COR-L47 (cell line): Measurements from ENCODE around the gene ZFAND5.
A peak's percentile ranks its signal among the peaks of the same experiment; 100 is the strongest.

Experiments
- DNase-seq: peaks from one replicate; lab custom pipeline; 2025; lab: John Stamatoyannopoulos, UW

Gene ZFAND5

GRCh38 chr9:72364679-72365524, at the start of gene ZFAND5:
ZFAND5 (minus strand) TSS chr9:72365208; CDS start chr9:72360778, 4,430 bp downstream.
- peak; percentile 99 for DNase-seq

GRCh38 chr9:72412483-72413040, 47.6 kb upstream of the ZFAND5 start:
- DNase-seq: no peak

- DNase-seq: no peak
These were observed 45.2 kb upstream of the ZFAND5 start for GRCh38 chr9:72410214-72410613.

- no peak for DNase-seq
These were observed 42.1 kb upstream of the ZFAND5 start for GRCh38 chr9:72407114-72407513.

- DNase-seq: no peak
These were observed 37.7 kb upstream of the ZFAND5 start for GRCh38 chr9:72402744-72403143.

GRCh38 chr9:72401396-72401795, 36.4 kb upstream of the ZFAND5 start:
- no peak for DNase-seq

GRCh38 chr9:72400866-72401265, 35.9 kb upstream of the ZFAND5 start:
- DNase-seq: no peak

- no peak for DNase-seq
These were observed 34.4 kb upstream of the ZFAND5 start for GRCh38 chr9:72399391-72399790.

GRCh38 chr9:72396247-72397091, 31.5 kb upstream of the ZFAND5 start:
- DNase-seq: peak; percentile 22

- no peak for DNase-seq
These were observed 29.1 kb upstream of the ZFAND5 start for GRCh38 chr9:72394066-72394465.

- DNase-seq: no peak
These were observed 25.9 kb upstream of the ZFAND5 start for GRCh38 chr9:72390907-72391306.

GRCh38 chr9:72386186-72386585, 21.2 kb upstream of the ZFAND5 start:
- no peak for DNase-seq

GRCh38 chr9:72384710-72385485, 19.9 kb upstream of the ZFAND5 start:
- DNase-seq: no peak

GRCh38 chr9:72383978-72384709, 19.1 kb upstream of the ZFAND5 start:
- DNase-seq: no peak

GRCh38 chr9:72382405-72382804, 17.4 kb upstream of the ZFAND5 start:
- DNase-seq: no peak

- no peak for DNase-seq
These were observed 12.0 kb upstream of the ZFAND5 start for GRCh38 chr9:72377041-72377440.

GRCh38 chr9:72371151-72371550, 6.1 kb upstream of the ZFAND5 start:
- no peak for DNase-seq

GRCh38 chr9:72365525-72366256, 683 bp upstream of the ZFAND5 start:
- DNase-seq: peak; percentile 64

GRCh38 chr9:72363908-72364678, 915 bp downstream of the ZFAND5 start:
- DNase-seq: peak; percentile 57

GRCh38 chr9:72363236-72363635, 1.8 kb downstream of the ZFAND5 start:
- no peak for DNase-seq
